ENCODE measurements around the gene UBE2G2.

DNA sequence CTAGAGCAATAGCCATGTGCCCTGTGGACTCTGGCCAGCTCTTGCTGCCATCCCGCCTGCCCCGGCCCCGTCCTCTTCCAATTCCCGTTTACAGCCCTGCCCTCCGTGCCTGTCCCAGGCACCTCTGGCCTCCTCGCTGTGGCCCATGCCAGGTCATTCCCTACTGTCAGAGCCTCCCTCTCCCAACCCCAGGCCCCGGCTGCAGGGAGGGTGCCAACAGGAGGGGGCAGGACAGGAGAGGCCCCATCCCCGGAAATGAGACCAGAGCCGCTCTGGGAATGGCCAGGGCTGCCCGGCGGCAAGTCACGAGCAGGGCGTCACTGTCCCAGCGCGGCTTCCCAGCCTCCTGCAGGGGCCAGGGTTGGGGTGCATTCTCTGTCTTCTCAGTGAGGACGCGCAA lies 66.8 kb downstream of the UBE2G2 start:
- TF ChIP-seq, protein P1, sequence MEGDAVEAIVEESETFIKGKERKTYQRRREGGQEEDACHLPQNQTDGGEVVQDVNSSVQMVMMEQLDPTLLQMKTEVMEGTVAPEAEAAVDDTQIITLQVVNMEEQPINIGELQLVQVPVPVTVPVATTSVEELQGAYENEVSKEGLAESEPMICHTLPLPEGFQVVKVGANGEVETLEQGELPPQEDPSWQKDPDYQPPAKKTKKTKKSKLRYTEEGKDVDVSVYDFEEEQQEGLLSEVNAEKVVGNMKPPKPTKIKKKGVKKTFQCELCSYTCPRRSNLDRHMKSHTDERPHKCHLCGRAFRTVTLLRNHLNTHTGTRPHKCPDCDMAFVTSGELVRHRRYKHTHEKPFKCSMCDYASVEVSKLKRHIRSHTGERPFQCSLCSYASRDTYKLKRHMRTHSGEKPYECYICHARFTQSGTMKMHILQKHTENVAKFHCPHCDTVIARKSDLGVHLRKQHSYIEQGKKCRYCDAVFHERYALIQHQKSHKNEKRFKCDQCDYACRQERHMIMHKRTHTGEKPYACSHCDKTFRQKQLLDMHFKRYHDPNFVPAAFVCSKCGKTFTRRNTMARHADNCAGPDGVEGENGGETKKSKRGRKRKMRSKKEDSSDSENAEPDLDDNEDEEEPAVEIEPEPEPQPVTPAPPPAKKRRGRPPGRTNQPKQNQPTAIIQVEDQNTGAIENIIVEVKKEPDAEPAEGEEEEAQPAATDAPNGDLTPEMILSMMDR (conservative IDR thresholded peaks at IDR 0.05 in 1 of 2, IDR thresholded peaks at IDR 0.05 in 1 of 2; ENCODE audit: low read depth in 1 of 2, low read length in 2 of 2), result no peak
- TF ChIP-seq EZH2 (IDR thresholded peaks at IDR 0.05; ENCODE audit: low read length, missing control alignments), result no peak

Measured in fibroblast of lung (primary cell).